GM23248 (cell line): ENCODE data around the gene TRIM32. TPM values are rescaled to one million over a fixed set of nuclear protein-coding genes. Genes with fewer than 3 reads are reported as not detected.

Experiments used
- DNase-seq: peaks from one replicate; pipeline ENCODE4 v3.0.0-alpha.2; 2015
- H2AFZ ChIP-seq: fragments of 200-600 bp; sonication (generic); 2 replicates; pipeline ENCODE4 v1.6.1; 2016; ENCODE audit warnings: antibody characterized with exemption
- H3F3A ChIP-seq: fragments of 200-600 bp; sonication (generic); 2 replicates; pipeline ENCODE4 v1.6.1; 2016; ENCODE audit warnings: mild to moderate bottlenecking, antibody characterized with exemption, mixed run types; ENCODE audit not compliant: insufficient read depth
- H3K27ac ChIP-seq: fragments of 200-600 bp; sonication (generic); 2 replicates; pipeline ENCODE4 v1.5.1; 2016; ENCODE audit warnings: mild to moderate bottlenecking
- H3K27me3 ChIP-seq: fragments of 200-600 bp; sonication (generic); replicated peaks from 2 replicates; pipeline ENCODE4 v1.6.1; 2016; ENCODE audit warnings: mild to moderate bottlenecking; ENCODE audit not compliant: insufficient read depth
- H3K36me3 ChIP-seq: fragments of 200-600 bp; sonication (generic); 2 replicates; pipeline ENCODE4 v1.6.1; 2016; ENCODE audit warnings: low read depth, mild to moderate bottlenecking
- H3K4me1 ChIP-seq: fragments of 200-600 bp; sonication (generic); 2 replicates; pipeline ENCODE4 v1.6.1; 2016; ENCODE audit warnings: mild to moderate bottlenecking; ENCODE audit not compliant: insufficient read depth
- H3K4me2 ChIP-seq: fragments of 200-600 bp; sonication (generic); one replicate; pipeline ENCODE4 v1.6.1; 2016; ENCODE audit warnings: mild to moderate bottlenecking; ENCODE audit not compliant: unreplicated experiment
- H3K4me3 ChIP-seq: fragments of 200-600 bp; sonication (generic); 2 replicates; pipeline ENCODE4 v1.5.1; 2016; ENCODE audit warnings: mild to moderate bottlenecking
- H3K79me2 ChIP-seq: fragments of 200-600 bp; sonication (generic); 2 replicates; pipeline ENCODE4 v1.6.1; 2016; ENCODE audit warnings: mild to moderate bottlenecking; ENCODE audit not compliant: insufficient read depth
- H3K9ac ChIP-seq: fragments of 200-600 bp; sonication (generic); 2 replicates; pipeline ENCODE4 v1.6.1; 2016; ENCODE audit warnings: mild to moderate bottlenecking
- H3K9me2 ChIP-seq: fragments of 200-600 bp; sonication (generic); 2 replicates; pipeline ENCODE4 v1.6.1; 2016; ENCODE audit warnings: mixed run types, mild to moderate bottlenecking, moderate library complexity; ENCODE audit not compliant: insufficient read depth
- H3K9me3 ChIP-seq: fragments of 200-600 bp; sonication (generic); one replicate; pipeline ENCODE4 v1.6.1; 2017; ENCODE audit warnings: low read depth
- H4K20me1 ChIP-seq: fragments of 200-600 bp; sonication (generic); 2 replicates; pipeline ENCODE4 v1.6.0; 2016; ENCODE audit not compliant: insufficient read depth
- EZH2 ChIP-seq: fragments of 200-600 bp; sonication (generic); IDR thresholded peaks from 2 replicates; pipeline ENCODE4 v1.6.1; 2018; ENCODE audit warnings: antibody characterized with exemption, mild to moderate bottlenecking; ENCODE audit not compliant: insufficient read depth, poor library complexity, severe bottlenecking
- EZH2phosphoT487 ChIP-seq: fragments of 200-600 bp; sonication (generic); IDR thresholded peaks from 2 replicates; pipeline ENCODE4 v1.6.1; 2018; ENCODE audit warnings: antibody characterized with exemption, moderate library complexity, mild to moderate bottlenecking, low read depth; ENCODE audit not compliant: insufficient read depth
- WGBS, 2 experiments: methylation state at CpG; one replicate each; pipeline ENCODE4 v1.1.6; 2015 to 2017; ENCODE audit warnings: low lambda C conversion rate in 2 of 2, low coverage in 1 of 2; ENCODE audit errors: missing lambda C conversion rate in 2 of 2; 5-methylcytosine and 5-hydroxymethylcytosine counted together
- in situ Hi-C: fragments of 300-500 bp; cut with MboI; formaldehyde crosslinking; loops from 2 replicates; pipeline ENCODE4 v1.15.0; 2020
- polyA plus RNA-seq: library from polyadenylated mRNA; unstranded; fragments of >200 nt; fragmentation: Nextera tagmentation; extraction: Ambion mirVana; gene quantifications from 2 replicates; pipeline ENCODE4 v1.2.1, GENCODE V29; 2016
- total RNA-seq: library from RNA; depleted of rRNA; stranded (reverse); fragments of >200 nt; shearing (Covaris generic); gene quantifications from 2 replicates; pipeline ENCODE4 v1.2.3, GENCODE V29; 2014

TRIM32 gene
- total and polyA plus RNA-seq, 2 experiments from 2014 or later, result 34.5 to 41.9 TPM

- Histone ChIP-seq H3K4me2 (no peak overlapping the region), H3K79me2 (no peaks in the 10 kb centered on the region), H3K4me1 (no peaks in the 10 kb centered on the region), H3K9ac (no peak overlapping the region), H3K9me2 (no peaks in the 10 kb centered on the region), H4K20me1 (no peaks in the 10 kb centered on the region), H3K27ac (no peak overlapping the region), H3F3A (no peaks in the 10 kb centered on the region), H3K9me3 (no peaks in the 10 kb centered on the region), H2AFZ (no peak overlapping the region), H3K4me3 (no peak overlapping the region), H3K27me3 (no peaks in the 10 kb centered on the region), H3K36me3 (no peaks in the 10 kb centered on the region)
- in situ Hi-C loops, result no loop called here
- DNase-seq, result no peak
- TF ChIP-seq EZH2phosphoT487, result no peak
Observed at GRCh38 chr9:116726602-116727001, 39.5 kb downstream of the TRIM32 start.

- Histone ChIP-seq H3K4me2 (no peak overlapping the region), H3K36me3 (no peaks in the 10 kb centered on the region), H3K4me3 (no peak overlapping the region), H3F3A (no peaks in the 10 kb centered on the region), H3K9me2 (no peaks in the 10 kb centered on the region), H2AFZ (no peak overlapping the region), H3K79me2 (no peaks in the 10 kb centered on the region), H3K9ac (no peak overlapping the region), H3K9me3 (no peaks in the 10 kb centered on the region), H3K4me1 (no peaks in the 10 kb centered on the region), H3K27ac (no peak overlapping the region), H3K27me3 (no peaks in the 10 kb centered on the region), H4K20me1 (no peaks in the 10 kb centered on the region)
- WGBS, 2 experiments, result 74 to 82% methylated on average over 9 of the region's 9 CpGs
- in situ Hi-C loops, result no loop called here
- no peak for DNase-seq
- no peak for TF ChIP-seq EZH2
- TF ChIP-seq EZH2phosphoT487, result no peak
Observed at GRCh38 chr9:116733010-116733641, 46.0 kb downstream of the TRIM32 start.

GRCh38 chr9:116736399-116737151 is 49.5 kb downstream of the TRIM32 start:
- in situ Hi-C loops, result no loop called here
- Histone ChIP-seq H3K9ac (no peak overlapping the region), H3K9me2 (no peaks in the 10 kb centered on the region), H3K4me3 (peak overlapping the region; percentile 69; the same call in 1 of the 2 replicates), H3K27me3 (no peaks in the 10 kb centered on the region), H3K4me1 (no peaks in the 10 kb centered on the region), H3K4me2 (no peak overlapping the region), H2AFZ (no peak overlapping the region), H3K27ac (no peak overlapping the region), H3F3A (no peaks in the 10 kb centered on the region), H4K20me1 (no peaks in the 10 kb centered on the region), H3K79me2 (no peaks in the 10 kb centered on the region), H3K36me3 (no peaks in the 10 kb centered on the region), H3K9me3 (no peaks in the 10 kb centered on the region)
- TF ChIP-seq EZH2, result no peak
- no peak for TF ChIP-seq EZH2phosphoT487
- 51 to 54% methylated on average over 8 of the region's 8 CpGs for WGBS, 2 experiments
- DNase-seq, result no peak

- Histone ChIP-seq H4K20me1 (no peaks in the 10 kb centered on the region), H3K36me3 (no peaks in the 10 kb centered on the region), H3K79me2 (no peaks in the 10 kb centered on the region), H3F3A (no peaks in the 10 kb centered on the region), H3K4me3 (peak overlapping the region; percentile 69), H3K9me3 (no peaks in the 10 kb centered on the region), H3K4me2 (peak overlapping the region; percentile 65), H2AFZ (peak overlapping the region; percentile 76; the same call in 1 of the 2 replicates), H3K27ac (no peak overlapping the region), H3K9ac (peak overlapping the region; percentile 43), H3K27me3 (no peaks in the 10 kb centered on the region), H3K4me1 (no peaks in the 10 kb centered on the region), H3K9me2 (no peaks in the 10 kb centered on the region)
- peak; percentile 92 for DNase-seq
- whole genome bisulfite sequencing, 2 experiments, result 1% methylated on average over 16 of the region's 16 CpGs
- no peak for TF ChIP-seq EZH2
- no peak for TF ChIP-seq EZH2phosphoT487
- in situ Hi-C loops, result no loop called here
Observed at GRCh38 chr9:116737152-116737546, 50.0 kb downstream of the TRIM32 start.
